RKO (cell line): ENCODE results near the gene LCE2A.
A peak's percentile ranks its signal among the peaks of the same experiment; 100 is the strongest.
"Not testable (repeated sequence)": the region's sequence is repeated elsewhere in the genome, so short reads cannot be mapped to it uniquely, and the experiment has no call there.

Experiments used
- DNase-seq: peaks from one replicate; pipeline ENCODE4 v3.0.0-alpha.2; 2016; ENCODE audit warnings: low spot score

Gene LCE2A

GRCh38 chr1:152697701-152698600, at the start of gene LCE2A:
LCE2A (plus strand) TSS chr1:152698345; CDS start chr1:152698902, 557 bp downstream.
- DNase-seq, result no peak

- peak; percentile 61 for DNase-seq
Measured at GRCh38 chr1:152654110-152654509, 44.0 kb upstream of the LCE2A start.

DNA sequence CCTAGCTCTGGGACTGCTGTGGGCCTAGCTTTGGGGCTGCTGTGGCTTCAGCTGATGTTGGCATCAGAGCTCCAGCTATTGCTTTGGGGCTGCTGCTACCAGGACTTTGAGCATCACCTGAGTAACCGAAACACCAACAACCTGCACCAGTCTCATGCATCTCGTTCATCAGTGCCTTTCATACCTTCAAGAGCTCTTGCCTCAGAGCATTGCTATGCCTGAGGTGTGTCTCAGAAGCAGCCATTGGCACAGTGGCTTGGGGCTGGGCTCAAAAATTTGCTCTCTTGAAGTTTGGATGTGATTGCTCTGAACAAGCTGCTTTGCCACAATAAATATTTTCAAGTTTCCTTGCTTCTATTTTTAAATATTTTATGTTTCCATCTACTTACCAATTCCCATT, 41.7 kb upstream of the LCE2A start:
- DNase-seq, result no peak

DNA sequence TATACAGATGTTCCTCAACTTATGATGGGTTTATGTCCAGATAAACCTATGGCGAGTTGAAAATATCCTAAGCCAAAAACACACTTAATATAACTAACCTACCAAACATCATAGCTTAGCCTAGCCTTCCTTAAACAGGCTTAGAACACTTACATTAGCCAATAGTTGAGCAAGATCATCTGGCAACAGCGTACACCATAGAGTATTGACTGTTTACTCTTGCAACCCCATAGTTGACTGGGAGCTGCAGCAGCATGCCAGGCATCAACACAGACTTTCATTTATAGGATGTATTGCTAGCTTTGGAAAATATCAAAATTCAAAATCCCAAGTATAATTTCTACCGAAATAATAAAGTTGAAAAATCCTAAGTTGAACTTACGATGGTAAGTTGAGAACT, 40.5 kb upstream of the LCE2A start:
- DNase-seq, result no peak

DNA sequence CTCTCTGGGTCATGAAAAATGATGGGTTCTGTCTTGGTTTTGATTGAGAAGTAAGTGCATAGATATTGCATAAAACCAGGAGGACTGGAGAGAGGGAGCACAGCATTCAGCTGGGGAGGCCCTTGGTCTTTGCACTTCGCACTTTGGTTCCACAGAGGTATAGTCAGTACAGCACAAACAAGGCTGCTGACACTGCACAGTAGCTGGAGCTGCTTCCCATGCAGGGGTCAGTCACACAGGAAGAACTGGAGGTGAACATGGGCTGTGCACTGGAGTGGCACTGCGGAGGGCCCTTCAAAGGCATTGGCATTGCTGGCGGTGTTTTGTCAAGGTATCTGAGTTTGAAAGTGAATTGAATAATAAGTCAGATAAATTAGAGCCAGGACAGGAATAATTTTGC, 39.5 kb upstream of the LCE2A start:
- DNase-seq, result no peak

DNA sequence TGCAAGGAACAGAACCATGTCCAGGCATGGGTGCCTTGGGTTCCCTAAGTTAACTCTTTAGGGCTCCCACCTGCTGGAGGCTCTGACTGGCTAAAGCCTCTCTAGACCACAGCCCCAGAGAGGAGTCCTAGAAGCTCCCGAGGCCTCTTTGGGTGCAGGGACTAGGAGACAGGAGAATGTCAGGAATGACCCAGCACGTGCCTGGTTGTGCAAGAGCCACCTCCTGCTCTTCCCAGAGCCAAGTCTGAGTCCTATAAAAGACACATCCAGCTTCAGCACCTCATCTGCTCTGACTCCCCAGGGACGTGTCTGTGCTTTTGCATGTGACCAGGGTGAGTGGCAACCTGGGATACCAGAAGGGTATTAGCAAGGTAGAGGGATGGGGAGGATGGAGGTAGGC, 35.0 kb upstream of the LCE2A start, which contains the start of gene LCE2D:
TSS of gene LCE2D (plus strand) at position 283 of the 400 bp plus-strand sequence. CDS start 726 bp downstream, outside the sequence.
- no peak for DNase-seq

DNA sequence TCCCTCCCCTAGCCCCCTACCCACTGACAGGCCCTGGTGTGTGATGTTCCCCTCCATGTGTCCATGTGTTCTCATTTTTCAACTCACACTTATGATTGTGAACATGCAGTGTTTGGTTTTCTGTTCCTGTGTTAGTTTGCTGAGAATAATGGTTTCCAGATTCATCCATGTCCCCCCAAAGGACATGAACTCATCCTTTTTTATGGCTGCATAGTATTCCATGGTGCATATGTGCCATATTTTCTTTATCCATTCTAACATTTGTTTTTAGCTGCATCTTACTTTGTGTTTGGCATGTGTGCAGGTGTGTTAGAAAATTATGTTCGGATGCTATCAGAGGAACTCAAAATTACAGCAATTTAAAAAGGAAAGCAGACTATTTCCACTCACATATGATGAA, 32.0 kb upstream of the LCE2A start:
- not testable (repeated sequence) for DNase-seq

GRCh38 chr1:152667648-152668047, 30.5 kb upstream of the LCE2A start:
- DNase-seq, result no peak

- peak; percentile 2 for DNase-seq
Measured at GRCh38 chr1:152673016-152673415, 25.1 kb upstream of the LCE2A start.

DNA sequence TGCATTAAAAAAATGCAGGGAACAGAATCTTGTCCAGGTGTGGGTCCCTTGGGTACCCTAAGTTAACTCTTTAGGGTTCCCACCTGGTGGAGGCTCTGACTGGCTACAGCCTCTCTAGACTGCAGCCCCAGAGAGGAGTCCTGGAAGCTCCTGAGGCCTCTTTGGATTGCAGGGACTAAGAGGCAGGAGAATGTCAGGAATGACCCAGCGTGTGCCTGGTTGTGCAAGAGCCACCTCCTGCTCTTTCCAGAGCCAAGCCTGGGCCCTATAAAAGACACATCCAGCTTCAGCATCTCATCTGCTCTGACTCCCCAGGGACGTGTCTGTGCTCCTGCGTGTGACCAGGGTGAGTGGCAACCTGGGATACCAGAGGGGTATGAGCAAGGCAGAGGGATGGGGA, 23.2 kb upstream of the LCE2A start, which contains the start of gene LCE2C:
TSS of gene LCE2C (plus strand) at position 297 of the 400 bp plus-strand sequence. CDS start 737 bp downstream, outside the sequence.
- not testable (repeated sequence) for DNase-seq

GRCh38 chr1:152679459-152679858, 18.7 kb upstream of the LCE2A start:
- no peak for DNase-seq

- DNase-seq, result no peak
Measured at GRCh38 chr1:152681616-152682015, 16.5 kb upstream of the LCE2A start.

DNA sequence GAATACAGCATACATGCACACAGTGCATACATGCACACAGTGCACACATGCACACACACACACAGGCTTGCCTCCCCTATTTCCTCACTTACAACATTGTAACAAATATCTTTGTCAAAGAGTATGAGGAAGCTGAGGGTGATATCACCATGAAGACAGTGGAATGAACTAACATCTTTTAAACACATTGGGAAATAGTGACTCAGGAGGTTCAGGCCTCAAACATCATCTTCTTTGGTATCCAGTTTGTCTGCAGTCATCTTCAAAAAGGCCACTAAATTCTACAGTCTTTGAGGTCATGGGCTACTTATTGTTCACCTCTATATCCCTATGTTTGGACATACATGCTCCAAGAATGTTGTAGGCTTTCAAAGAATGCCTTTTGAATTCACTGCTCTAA, 14.3 kb upstream of the LCE2A start:
- no peak for DNase-seq

GRCh38 chr1:152685823-152686222, 12.3 kb upstream of the LCE2A start, which contains the start of gene LCE2B:
LCE2B (plus strand) TSS chr1:152686123; CDS start chr1:152686844, 721 bp downstream.
- DNase-seq, result not testable (repeated sequence)

GRCh38 chr1:152699746-152700145, 1.6 kb downstream of the LCE2A start:
- DNase-seq, result no peak

DNA sequence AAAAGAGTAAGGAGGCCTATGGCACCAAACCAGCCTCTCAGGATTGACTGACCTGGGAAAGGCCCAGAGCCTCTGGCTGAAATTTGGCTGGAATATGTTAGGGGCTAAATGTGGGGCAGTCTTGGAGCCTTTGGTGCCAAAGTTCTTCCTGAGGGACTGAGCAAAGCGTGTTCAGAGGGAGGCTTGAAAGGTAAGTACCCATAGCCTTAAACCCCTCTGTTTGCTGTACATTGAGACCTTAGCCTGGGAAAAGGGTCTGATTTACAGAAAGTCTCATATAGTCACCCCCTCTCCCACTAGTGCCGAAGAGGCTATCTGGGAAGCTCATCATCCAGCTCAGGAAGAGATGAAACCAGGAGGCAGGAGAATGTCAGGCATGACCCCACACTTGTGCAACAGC, 9.7 kb downstream of the LCE2A start, which contains the start of gene LCE4A:
TSS of gene LCE4A (plus strand) at position 301 of the 400 bp plus-strand sequence. CDS start 916 bp downstream, outside the sequence.
- DNase-seq, result no peak

DNA sequence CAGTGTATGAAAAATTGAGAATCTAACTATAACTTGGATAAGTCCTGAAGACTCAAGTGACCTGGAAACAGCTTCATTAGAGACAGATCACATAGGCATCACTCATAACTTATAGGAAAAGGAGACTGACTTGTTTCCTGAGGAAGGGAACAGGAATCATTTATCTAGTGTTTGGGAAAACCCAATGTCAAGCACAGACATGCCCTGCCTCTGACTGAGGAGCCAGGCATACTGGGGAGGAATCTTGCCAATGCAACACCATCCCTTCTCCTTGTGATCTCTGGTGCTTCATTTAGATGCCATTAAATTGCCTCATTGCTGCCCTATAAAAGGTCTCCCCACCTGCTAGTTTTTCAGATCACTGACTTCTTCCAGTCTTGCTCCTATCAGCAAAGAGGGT, 20.1 kb downstream of the LCE2A start:
- DNase-seq, result no peak

- peak; percentile 5 for DNase-seq
Measured at GRCh38 chr1:152725261-152725660, 27.1 kb downstream of the LCE2A start.

- no peak for DNase-seq
Measured at GRCh38 chr1:152728986-152729385, 30.8 kb downstream of the LCE2A start.

DNA sequence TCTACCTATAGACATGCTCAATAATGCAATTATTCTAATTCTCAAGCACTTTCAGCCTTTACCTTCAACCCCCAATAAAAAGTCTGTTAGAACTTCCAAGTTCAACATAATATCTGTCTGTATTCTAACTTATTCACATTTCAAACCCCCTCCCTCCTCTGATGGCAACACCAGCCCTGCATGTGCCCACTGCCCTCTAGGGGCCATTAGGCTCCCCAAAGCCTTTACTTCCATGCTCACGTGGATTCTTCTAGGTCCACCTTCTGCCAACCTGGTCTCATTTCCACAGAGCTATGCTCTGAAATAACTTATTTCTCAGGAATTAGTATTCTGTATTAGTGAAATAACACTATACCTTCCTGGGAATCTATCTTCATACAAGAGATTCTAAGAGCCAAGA, 37.5 kb downstream of the LCE2A start:
- DNase-seq, result no peak

DNA sequence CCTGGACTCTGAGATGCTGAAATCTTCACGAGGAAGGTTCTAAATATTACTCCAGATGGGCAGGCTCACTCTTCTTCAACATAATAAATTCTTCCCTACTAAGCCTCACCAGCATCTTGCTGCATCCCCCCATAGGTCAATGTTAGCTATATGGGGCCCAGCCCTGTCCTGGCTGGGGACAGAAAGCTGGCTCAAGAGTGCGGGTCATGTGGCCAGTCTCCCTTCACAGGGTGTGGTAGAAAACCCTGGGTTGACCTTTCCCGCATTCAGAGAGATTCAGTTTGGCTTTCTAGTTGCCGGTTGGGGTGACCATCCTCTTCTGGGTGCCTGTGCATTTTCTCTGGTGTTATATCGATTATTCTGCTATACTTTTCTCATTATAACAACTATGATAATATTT, 39.9 kb downstream of the LCE2A start:
- DNase-seq, result no peak

- DNase-seq, result no peak
Measured at GRCh38 chr1:152739841-152740240, 41.7 kb downstream of the LCE2A start.

DNA sequence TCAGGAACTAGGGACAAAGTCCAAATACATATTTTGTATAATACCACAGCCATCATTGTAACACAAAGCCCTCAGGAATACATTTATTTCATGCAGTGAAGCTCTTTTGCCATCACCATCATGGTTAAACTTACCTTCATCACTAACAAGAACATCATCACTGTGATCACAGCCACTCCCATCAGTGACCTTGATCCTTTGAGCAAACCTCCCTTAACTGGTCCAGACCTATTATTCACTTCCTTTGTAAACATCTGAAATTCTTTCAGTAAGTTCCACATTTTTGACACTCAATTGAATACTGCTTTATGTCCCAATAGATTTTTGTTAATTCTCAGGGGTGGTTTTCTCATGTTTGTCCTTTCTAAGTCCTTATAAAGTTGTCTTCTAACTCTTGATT, 43.5 kb downstream of the LCE2A start:
- DNase-seq, result no peak
